ENCODE results near the gene RCOR3.
"Not testable (repeated sequence)": the region's sequence is repeated elsewhere in the genome, so short reads cannot be mapped to it uniquely, and the experiment has no call there.

RCOR3 gene

DNA sequence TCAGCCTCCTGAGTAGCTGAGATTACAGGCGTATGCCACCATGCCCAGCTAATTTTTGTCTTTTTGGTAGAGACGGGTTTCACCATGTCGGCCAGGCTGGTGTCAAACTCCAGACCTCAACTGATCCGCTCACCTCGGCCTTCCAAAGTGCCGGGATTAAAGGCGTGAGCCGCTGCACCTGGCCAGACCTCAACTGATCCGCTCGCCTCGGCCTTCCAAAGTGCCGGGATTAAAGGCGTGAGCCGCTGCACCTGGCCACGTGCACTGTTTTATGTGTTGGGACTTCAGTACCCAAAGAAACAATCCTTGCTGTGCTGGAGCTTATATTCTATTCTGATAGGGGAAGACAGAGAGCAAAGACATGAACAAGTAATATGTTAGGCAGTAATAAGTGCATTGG, 77.6 kb downstream of the RCOR3 start:
- H3K9me3 Mint-ChIP-seq (ENCODE audit: low read depth): no peaks in the 10 kb centered on the region
- H3K4me1 Mint-ChIP-seq (ENCODE audit: low read depth): peaks cover 92% of the 10 kb centered on the region
- no peaks in the 10 kb centered on the region for H3K27me3 Mint-ChIP-seq
- peak overlapping the region; percentile 92 for H3K27ac Mint-ChIP-seq
- peaks cover 3% of the 10 kb centered on the region for H3K36me3 Mint-ChIP-seq
- peak overlapping the region; percentile 71 for H3K4me3 Mint-ChIP-seq

DNA sequence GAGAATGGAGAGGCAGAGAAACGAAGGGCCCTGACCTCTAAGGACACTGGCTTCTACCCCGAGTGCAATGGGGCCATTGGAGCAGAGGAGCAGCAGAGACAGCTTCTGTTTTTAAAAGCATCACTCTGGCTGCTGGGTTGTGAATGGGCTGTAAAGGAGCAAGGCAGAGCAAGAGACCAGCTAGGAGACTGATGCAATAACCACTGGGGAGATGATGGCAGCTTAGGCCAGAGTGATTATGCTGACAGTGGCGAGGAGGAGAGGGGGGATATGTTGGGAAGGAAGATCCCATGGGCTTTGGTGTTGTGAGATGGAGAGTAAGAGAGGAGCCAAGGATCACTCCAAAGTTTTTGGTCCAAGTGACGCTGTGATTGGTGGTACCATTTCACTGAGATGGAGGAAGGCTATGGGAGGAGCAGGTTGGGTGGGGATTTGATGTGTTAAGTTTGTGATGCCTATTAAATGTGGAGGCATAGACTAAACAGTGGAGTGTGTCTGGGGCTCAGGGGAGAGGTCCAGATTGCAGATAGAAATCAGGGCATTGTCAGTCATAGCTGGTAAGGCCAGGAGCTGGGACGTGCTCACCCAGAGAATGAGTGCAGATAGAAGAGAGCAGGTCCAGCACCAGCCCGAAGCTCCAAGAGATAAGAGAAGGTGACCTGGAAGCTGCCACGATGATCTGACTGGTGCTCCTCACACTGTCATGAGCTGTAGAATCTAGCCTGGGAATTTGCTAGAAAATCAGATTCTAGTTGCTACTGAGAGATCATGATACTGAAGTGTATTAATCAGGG, 78.5 kb downstream of the RCOR3 start:
- peak overlapping the region; percentile 20 for H3K4me3 Mint-ChIP-seq
- peaks cover 92% of the 10 kb centered on the region for H3K4me1 Mint-ChIP-seq (ENCODE audit: low read depth)
- H3K36me3 Mint-ChIP-seq: peaks cover 5% of the 10 kb centered on the region
- no peaks in the 10 kb centered on the region for H3K27me3 Mint-ChIP-seq
- no peaks in the 10 kb centered on the region for H3K9me3 Mint-ChIP-seq (ENCODE audit: low read depth)
- peak overlapping the region; percentile 75 for H3K27ac Mint-ChIP-seq

DNA sequence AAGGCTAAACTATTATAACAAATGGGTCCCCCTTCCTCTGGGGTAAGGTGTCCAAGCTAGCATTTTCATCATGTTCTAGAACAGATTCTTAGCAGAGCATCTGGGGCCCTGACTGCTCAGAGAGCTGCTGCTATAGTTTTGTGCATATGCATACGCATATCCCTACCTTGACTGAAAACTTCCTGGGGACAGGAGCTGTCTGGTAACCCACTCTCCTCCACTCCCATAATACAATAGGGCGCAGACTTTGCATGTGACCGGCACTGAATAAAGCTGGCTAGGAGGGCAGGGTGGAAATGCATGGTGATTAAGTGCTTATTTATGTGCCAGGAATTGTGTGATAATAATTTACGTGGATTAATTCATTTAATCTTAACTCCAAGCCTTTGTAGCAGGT, 79.1 kb downstream of the RCOR3 start:
- Mint-ChIP-seq H3K27ac (peak overlapping the region; percentile 22), H3K4me1 (ENCODE audit: low read depth) (peaks cover 93% of the 10 kb centered on the region), H3K27me3 (no peaks in the 10 kb centered on the region), H3K36me3 (peaks cover 8% of the 10 kb centered on the region), H3K4me3 (peak overlapping the region; percentile 2), H3K9me3 (ENCODE audit: low read depth) (no peaks in the 10 kb centered on the region)

DNA sequence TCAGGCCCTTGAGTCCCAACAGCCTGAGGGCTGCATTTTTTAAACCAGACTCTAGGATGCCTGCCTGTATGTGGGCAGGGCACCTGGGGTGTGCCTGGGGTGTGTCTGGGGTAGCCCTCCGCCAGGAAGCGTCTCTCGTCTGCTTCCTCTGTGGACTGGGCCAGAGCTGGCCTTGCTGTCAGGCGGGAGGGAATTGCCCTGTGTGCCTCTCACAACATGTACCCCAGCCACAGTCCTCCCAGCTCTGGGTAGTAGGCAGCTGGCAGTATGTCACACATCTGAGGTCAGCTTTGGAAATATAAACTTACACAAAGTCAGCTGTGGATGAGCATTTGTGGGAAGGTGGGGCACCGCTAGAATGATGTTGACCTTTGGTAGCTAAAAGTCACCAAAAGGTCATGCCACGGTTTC, 80.5 kb downstream of the RCOR3 start:
- H3K36me3 Mint-ChIP-seq: peaks cover 8% of the 10 kb centered on the region
- no peaks in the 10 kb centered on the region for H3K9me3 Mint-ChIP-seq (ENCODE audit: low read depth)
- H3K4me3 Mint-ChIP-seq: peak overlapping the region; percentile 50
- H3K27me3 Mint-ChIP-seq: no peaks in the 10 kb centered on the region
- peak overlapping the region; percentile 29 for H3K27ac Mint-ChIP-seq
- peaks cover 95% of the 10 kb centered on the region for H3K4me1 Mint-ChIP-seq (ENCODE audit: low read depth)

DNA sequence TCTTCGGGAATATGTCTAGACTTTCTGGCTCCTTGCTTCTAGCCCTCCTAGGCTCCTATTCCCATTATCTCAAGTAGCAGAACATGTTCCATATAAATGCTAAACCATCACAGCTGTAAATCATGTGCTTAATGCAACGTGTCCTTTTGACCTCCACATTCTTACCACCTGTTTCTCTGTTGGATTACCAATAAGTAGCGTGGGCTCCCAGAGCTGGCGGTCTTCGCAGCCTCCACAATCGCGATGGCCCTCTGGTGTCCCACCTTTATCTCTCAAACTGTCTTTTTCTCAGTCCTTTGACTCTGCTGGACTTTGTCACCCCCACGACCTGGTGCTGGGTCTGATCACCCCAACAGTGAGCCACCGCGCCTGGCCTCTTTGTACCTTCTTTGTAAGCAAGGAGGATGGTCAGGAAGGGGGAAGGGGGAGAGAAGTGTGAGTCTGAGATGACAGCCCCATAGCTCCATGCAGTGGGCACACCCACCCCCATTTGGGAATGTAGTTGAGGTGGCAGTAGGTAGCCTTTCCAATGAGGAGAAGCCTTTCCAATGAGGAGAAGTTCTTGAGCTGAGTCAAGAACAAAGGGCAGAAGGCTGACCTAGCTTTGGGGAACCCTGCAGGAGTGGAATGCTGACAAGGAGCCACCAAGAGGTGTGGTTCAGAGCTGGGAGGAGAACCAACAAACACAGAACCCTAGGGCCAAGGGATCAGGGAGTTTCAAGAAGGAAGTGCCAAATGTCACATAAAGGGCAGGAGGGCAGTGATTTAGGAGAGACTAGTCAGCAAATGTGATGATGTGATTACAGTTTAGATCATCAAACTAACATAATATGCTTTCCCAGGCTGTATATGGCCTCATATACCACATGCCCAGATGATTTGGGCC, 81.7 kb downstream of the RCOR3 start:
- Mint-ChIP-seq H3K36me3 (peaks cover 8% of the 10 kb centered on the region), H3K9me3 (ENCODE audit: low read depth) (no peaks in the 10 kb centered on the region), H3K27ac (no peak overlapping the region), H3K27me3 (no peaks in the 10 kb centered on the region), H3K4me1 (ENCODE audit: low read depth) (peaks cover 90% of the 10 kb centered on the region), H3K4me3 (no peak overlapping the region)

DNA sequence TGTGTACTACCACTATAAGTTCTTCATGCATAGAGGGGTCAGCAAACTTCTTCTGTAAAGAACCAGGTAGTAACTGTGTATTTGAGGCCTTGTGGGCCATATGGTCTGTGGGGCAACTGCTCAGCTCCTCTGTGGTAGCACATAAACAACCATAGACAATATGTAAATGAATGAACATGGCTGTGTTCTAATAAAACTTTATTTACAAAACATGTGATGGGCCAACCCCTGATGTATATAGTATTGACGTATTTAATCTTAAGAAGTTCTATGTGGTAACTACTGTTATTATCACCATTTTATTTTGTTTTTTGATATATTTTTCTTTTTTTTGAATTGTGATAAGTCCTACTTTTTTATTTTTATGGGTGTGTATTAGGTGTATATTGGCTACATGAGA, 82.8 kb downstream of the RCOR3 start:
- H3K27ac Mint-ChIP-seq: peak overlapping the region; percentile 50

DNA sequence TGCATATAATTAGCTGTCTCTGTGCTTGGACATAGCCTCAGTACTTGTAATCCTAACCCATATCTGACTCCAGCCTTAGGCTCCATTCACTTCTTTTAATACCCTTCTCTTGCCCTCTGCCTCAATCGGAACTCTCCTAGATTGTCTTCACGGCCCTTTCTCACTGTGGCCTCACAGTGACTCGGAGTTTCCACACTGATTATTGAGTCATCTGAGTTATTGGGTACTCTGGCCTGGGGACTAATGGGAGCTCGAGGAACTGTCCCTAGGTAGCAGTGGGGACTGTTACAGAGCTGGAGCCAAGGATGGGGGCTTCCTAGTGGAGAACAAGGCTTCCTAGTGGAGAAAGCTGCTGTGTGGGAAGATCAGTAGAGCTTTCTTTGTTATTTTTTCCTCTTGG, 84.4 kb downstream of the RCOR3 start:
- Mint-ChIP-seq H3K36me3 (peaks cover 8% of the 10 kb centered on the region), H3K4me1 (ENCODE audit: low read depth) (peaks cover 88% of the 10 kb centered on the region), H3K27ac (peak overlapping the region; percentile 78), H3K9me3 (ENCODE audit: low read depth) (no peaks in the 10 kb centered on the region), H3K4me3 (peak overlapping the region; percentile 3), H3K27me3 (no peaks in the 10 kb centered on the region)

More for the DNA sequence above, 82.8 kb downstream of the RCOR3 start:
- peaks cover 90% of the 10 kb centered on the region for H3K4me1 Mint-ChIP-seq (ENCODE audit: low read depth)
- H3K4me3 Mint-ChIP-seq: no peak overlapping the region
- H3K36me3 Mint-ChIP-seq: peaks cover 8% of the 10 kb centered on the region
- H3K27me3 Mint-ChIP-seq: no peaks in the 10 kb centered on the region
- H3K9me3 Mint-ChIP-seq (ENCODE audit: low read depth): no peaks in the 10 kb centered on the region

DNA sequence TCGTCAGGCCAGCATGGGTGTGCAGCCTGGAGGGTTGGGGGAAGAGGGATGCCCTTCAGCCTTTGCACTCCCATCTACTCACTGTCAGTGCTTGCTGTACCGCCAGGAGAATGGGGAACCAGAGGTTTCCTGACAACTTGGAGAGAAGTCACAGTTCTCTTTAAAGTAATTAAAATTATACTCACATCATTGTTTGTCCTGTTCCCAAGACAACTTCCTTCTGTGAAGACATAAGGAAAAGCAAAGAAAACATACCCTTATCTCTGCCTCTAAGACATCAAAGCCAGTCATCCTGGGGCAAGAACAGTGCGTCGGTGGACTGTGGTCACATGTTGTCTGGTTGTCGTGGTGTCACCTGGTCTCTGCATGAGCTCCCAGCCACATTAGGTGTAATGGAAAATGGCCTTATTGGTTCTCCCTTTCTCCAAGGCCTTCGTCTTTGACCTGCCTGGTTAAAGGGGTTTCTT, 85.0 kb downstream of the RCOR3 start:
- H3K36me3 Mint-ChIP-seq: peaks cover 8% of the 10 kb centered on the region
- no peaks in the 10 kb centered on the region for H3K27me3 Mint-ChIP-seq
- no peaks in the 10 kb centered on the region for H3K9me3 Mint-ChIP-seq (ENCODE audit: low read depth)
- H3K4me3 Mint-ChIP-seq: no peak overlapping the region
- peak overlapping the region; percentile 78 for H3K27ac Mint-ChIP-seq
- peaks cover 86% of the 10 kb centered on the region for H3K4me1 Mint-ChIP-seq (ENCODE audit: low read depth)

DNA sequence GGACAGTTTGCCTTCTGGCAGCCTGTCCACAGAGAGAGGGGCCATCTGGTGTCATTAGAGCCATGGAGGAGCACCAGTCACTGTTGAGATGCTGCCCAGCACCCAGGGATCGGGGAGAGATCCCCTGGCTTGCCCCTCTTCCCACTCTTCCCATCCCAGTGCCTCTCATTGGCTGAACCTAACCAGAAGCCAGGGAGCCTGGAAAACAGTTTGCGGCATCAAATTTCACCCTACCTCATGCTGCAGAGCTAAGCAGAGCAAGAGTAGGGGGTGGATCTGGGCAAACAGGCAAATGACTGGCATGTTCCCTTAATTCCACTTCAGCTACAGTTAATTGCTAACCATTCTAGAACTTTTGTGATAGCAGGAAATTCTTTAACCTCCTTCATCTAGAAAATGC, 86.6 kb downstream of the RCOR3 start:
- Mint-ChIP-seq H3K4me1 (ENCODE audit: low read depth) (peaks cover 87% of the 10 kb centered on the region), H3K36me3 (peaks cover 5% of the 10 kb centered on the region), H3K27me3 (no peaks in the 10 kb centered on the region), H3K9me3 (ENCODE audit: low read depth) (no peaks in the 10 kb centered on the region), H3K4me3 (peak overlapping the region; percentile 2), H3K27ac (peak overlapping the region; percentile 55)

DNA sequence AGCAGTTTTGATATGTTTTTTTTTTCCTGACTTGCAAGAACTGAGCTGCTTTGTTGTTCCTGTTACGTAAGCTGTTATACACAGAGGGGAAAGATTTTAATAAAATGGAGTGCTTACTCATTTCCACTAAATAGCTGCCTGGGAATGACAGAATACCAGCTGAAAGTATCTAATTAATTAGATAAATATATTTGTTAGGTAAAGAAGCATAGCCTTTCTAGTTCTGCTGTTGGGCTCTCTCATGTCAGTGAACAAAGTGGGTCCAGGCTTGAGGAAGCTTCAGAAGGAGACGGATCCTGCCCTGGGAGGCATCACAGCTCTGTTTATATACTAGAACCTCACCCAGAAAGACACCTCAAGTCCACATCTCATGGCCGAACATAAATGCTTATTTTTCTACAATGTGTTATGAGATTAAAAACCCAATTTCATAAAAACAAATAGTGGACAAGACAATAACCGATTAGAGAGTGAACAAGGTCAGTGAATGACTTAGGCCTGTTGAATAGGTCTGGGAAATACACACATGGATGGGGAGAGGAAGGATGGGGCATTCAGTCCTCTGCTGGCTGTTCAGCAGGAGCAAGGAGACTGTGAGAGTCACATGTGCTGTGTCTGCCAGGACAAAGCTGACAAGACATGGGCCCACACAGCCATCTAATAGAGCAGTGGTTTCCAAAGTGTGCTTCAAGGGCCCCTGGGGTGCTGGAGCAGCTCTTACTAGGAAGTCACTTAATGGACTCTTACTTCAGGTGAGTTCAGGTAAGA, 88.1 kb downstream of the RCOR3 start:
- no peak overlapping the region for H3K4me3 Mint-ChIP-seq
- H3K36me3 Mint-ChIP-seq: peaks cover 15% of the 10 kb centered on the region
- peaks cover 9% of the 10 kb centered on the region for H3K9me3 Mint-ChIP-seq (ENCODE audit: low read depth)
- peak overlapping the region; percentile 43 for H3K27ac Mint-ChIP-seq
- no peaks in the 10 kb centered on the region for H3K27me3 Mint-ChIP-seq
- H3K4me1 Mint-ChIP-seq (ENCODE audit: low read depth): peaks cover 83% of the 10 kb centered on the region

DNA sequence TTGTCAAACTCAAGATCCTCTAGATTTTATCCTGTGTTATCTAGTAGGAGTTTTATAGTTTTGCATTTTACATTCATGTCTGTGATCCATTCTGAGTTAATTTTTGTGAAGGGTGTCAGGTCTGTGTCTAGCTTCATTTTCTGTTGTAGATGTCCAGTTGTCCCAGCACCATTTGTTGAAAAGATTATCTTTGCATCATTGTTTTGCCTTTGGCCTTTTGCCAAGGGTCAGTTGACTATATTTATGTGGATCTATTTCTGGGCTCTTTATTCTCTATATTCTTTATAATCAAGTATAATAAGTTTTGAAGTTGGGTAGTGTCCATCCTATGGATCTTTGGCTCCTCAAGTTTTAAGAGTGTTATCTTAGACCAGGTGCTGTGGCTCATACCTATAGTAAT, 89.4 kb downstream of the RCOR3 start:
- Mint-ChIP-seq H3K27me3 (no peaks in the 10 kb centered on the region), H3K4me3 (no peak overlapping the region), H3K27ac (peak overlapping the region; percentile 22), H3K4me1 (ENCODE audit: low read depth) (peaks cover 83% of the 10 kb centered on the region), H3K9me3 (ENCODE audit: low read depth) (peaks cover 9% of the 10 kb centered on the region), H3K36me3 (peaks cover 15% of the 10 kb centered on the region)

DNA sequence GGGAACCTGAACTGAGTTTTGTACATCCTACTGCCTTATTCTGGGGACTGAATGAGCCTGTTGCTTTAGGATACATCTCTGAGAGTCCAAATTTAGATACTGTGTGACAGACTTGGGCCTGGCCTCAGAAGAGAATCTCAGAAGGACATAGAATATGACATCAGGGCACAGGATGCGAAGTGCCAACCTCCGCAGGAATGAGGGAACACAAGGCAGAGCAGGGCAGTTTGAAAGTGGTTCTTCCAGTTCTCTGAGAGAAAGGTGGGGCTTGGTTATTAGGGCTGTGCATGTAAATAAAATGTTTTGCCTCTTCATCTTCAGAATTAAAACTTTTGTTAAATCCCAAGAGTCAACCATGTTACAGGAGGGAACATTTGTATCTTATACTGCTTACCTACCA, 90.6 kb downstream of the RCOR3 start:
- peaks cover 85% of the 10 kb centered on the region for H3K4me1 Mint-ChIP-seq (ENCODE audit: low read depth)
- H3K36me3 Mint-ChIP-seq: peaks cover 15% of the 10 kb centered on the region
- H3K27me3 Mint-ChIP-seq: no peaks in the 10 kb centered on the region
- peaks cover 9% of the 10 kb centered on the region for H3K9me3 Mint-ChIP-seq (ENCODE audit: low read depth)
- peak overlapping the region; percentile 41 for H3K27ac Mint-ChIP-seq
- H3K4me3 Mint-ChIP-seq: no peak overlapping the region

DNA sequence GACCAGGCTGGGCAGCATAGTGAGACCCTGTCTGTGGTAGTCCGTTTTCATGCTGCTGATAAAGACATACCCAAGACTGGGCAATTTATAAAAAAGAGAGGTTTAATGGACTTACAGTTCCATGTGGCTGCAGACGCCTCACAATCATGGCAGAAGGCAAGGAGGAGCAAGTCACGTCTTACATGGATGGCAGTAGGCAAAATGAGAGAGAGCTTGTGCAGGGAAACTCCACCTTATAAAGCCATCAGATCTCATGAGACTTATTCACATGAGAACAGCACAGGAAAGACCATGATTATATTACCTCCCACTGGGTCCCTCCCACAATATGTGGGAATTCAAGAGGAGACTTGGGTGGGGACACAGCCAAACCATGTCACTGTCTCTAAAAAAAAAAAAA, 92.9 kb downstream of the RCOR3 start:
- Mint-ChIP-seq H3K4me3 (peak overlapping the region; percentile 70), H3K27ac (peak overlapping the region; percentile 87), H3K4me1 (ENCODE audit: low read depth) (peaks cover 86% of the 10 kb centered on the region), H3K36me3 (peaks cover 19% of the 10 kb centered on the region)
- not testable (repeated sequence) for H3K27me3 Mint-ChIP-seq; H3K9me3 Mint-ChIP-seq (ENCODE audit: low read depth)

DNA sequence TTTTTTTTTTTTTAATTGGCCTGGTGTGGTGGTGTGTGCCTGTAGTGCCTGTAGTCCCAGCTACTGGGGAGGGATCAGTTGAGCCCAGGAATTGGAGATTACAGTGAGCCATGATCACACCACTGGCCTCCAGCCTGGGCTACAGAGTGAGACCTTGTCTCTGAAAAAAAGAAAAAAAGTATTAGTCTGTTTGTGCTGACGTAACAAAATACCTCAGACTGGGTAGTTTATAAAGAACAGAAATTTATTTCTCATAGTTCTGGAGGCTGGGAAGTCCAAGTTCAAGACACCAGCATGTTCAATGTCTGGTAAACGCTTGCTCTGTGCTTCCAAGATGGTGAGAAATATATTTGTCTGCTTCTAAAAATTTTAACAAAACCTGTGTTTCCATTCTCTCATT, 93.3 kb downstream of the RCOR3 start:
- peak overlapping the region; percentile 87 for H3K27ac Mint-ChIP-seq
- H3K27me3 Mint-ChIP-seq: no peaks in the 10 kb centered on the region
- peaks cover 9% of the 10 kb centered on the region for H3K9me3 Mint-ChIP-seq (ENCODE audit: low read depth)
- peaks cover 19% of the 10 kb centered on the region for H3K36me3 Mint-ChIP-seq
- peaks cover 86% of the 10 kb centered on the region for H3K4me1 Mint-ChIP-seq (ENCODE audit: low read depth)
- peak overlapping the region; percentile 79 for H3K4me3 Mint-ChIP-seq
